ENCODE results near the gene ZNF407.

DNA sequence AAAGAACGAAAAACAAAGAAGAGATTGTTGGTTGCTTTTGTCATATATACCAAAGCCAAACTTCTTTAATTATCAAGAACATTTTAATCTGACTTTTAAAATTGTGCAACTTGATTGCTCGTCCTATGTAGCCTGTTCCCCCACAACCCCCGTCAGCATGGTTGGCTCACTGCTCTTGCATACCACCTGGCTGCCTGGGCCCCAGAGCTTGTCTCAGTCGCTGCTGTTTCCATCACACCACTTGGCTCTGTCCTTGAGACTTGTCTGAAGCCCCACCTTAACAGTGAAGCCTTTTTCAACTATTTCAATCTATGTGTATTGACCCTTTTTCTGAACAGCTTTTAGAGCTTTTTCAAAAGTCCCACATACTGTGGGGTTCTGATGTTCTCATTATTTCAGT, 270.8 kb downstream of the ZNF407 start:
- TF ChIP-seq RAD51 (IDR thresholded peaks at IDR 0.05; ENCODE audit: borderline replicate concordance) (no peak), SKI (IDR thresholded peaks at IDR 0.05; ENCODE audit: partially characterized antibody) (no peak), TGIF2 (CRISPR knock-in tag; IDR thresholded peaks at IDR 0.05) (no peak)
